GM12801 (cell line): ENCODE results near the gene EHD1.

Experiments used
- TF ChIP-seq, protein P1 (sequence below): IDR thresholded peaks from one replicate; pipeline ENCODE4 v1.5.1; 2011; ENCODE audit warnings: control low read depth; ENCODE audit not compliant: insufficient read length; ENCODE audit errors: extremely low read depth

EHD1 gene

DNA sequence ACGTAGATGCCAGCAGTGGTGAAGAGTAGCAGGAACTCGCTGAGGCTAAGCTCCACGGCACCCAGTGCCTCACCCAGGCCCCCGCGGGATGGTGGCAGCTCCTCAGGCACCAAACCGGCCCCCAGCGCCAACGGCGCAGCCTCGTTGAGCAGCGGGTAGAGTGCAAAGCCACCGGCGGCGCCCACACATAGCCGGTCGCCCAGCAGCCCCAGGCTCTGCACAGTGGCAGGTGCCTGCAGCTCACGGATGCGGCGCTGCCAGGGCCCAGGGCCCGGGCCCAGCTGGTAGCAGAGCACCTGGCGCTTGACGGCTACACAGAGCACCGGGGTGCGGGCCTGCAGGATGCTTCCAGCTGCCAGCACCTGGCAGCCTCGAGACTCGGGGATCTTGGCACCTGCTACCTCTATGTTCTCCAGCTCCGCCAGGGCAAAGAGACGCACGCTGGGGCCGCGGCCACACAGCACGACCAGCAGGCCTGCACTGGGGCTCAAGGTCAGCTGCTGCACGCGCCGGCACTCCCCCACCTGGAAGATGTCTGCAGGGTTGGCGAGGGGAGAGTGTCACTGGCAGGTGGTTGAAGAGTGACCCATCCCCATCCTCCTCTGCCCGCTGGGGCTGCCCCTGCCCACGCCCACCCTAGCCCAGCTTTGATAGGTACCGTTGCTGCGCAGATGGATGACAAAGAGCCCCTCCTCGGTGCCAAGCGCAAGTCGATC, 48.7 kb downstream of the EHD1 start:
- TF ChIP-seq, protein P1, sequence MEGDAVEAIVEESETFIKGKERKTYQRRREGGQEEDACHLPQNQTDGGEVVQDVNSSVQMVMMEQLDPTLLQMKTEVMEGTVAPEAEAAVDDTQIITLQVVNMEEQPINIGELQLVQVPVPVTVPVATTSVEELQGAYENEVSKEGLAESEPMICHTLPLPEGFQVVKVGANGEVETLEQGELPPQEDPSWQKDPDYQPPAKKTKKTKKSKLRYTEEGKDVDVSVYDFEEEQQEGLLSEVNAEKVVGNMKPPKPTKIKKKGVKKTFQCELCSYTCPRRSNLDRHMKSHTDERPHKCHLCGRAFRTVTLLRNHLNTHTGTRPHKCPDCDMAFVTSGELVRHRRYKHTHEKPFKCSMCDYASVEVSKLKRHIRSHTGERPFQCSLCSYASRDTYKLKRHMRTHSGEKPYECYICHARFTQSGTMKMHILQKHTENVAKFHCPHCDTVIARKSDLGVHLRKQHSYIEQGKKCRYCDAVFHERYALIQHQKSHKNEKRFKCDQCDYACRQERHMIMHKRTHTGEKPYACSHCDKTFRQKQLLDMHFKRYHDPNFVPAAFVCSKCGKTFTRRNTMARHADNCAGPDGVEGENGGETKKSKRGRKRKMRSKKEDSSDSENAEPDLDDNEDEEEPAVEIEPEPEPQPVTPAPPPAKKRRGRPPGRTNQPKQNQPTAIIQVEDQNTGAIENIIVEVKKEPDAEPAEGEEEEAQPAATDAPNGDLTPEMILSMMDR: no peak

DNA sequence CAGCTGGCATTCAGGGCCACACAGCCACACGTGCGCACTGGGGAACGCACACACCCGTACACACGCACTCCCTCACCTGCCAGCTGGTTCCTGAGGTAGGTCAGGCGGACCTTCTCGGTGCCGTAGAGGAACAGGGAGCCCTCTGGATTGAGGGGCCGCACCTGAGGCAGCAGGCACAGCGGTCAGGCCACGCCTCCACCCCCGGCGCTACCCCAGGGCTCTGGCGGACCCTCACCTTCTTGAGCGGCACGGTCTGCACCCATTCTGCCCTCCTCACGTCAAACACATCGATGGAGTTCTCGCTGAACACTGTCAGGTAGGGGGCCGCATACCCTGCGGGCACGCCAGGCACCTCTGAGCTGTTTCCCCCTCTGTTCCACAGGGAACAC, 51.0 kb downstream of the EHD1 start:
- TF ChIP-seq, protein P1: no peak

DNA sequence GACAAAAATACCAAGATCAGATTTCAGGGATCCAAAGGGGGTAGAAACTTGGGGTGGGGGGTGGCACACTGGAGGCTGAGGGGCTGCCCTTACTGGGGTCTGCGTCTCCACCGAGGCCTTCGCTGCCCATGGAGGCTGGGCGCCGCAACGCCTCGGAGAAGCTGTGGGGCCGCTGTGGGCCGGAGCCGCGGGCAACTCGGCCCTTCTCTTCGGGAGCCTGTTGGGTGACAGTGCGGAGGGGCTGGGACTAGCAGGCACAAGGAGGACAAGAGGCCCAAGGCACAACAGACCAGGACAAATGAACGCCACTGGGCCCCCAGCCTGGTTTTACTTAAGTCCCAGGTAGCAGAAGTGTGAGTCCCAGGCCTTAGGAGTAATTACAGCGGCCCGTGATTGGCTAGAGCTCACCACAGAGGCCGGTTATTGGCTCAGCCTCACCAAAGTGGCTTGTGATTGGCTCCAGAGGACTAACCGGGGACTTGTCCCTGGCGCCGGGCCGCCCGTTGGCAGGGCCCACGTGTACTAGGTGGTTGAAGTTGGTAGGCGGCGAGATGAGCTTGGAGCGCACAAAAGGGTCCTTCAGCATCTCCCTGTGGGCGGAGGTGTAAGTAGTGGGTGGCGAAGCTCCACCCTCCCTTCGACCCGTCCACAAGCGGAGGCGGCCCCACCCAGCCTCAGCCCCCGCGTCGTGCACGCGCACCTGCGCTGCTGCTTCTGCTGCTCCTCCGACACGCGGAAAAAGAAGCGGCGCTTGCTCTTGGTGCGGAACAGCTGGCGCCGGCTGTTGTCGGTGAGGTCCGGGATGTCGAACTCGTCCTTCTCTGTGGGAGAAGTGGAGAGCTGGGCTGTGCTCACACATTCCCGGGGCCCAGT, 51.6 kb downstream of the EHD1 start:
- TF ChIP-seq, protein P1: no peak

DNA sequence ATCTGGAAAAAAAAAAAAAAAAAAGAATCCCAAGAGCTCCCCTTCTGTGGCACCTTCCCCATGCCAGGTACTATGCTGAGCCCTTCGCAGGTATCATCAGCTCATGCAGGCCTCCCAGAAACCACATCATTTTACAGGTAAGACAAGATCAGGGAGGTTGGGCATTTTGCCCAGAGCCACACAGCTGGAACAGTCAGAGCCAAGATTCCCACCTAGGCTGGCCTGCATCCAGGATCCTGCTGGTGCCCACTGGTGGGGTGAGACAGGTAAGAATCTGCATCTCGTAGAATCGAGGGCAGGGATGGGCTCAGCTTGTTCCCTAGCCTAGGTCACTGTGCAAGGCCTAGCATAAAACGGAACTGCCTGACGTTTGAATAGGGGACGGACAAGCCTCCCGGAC, 52.4 kb downstream of the EHD1 start:
- TF ChIP-seq, protein P1: no peak

DNA sequence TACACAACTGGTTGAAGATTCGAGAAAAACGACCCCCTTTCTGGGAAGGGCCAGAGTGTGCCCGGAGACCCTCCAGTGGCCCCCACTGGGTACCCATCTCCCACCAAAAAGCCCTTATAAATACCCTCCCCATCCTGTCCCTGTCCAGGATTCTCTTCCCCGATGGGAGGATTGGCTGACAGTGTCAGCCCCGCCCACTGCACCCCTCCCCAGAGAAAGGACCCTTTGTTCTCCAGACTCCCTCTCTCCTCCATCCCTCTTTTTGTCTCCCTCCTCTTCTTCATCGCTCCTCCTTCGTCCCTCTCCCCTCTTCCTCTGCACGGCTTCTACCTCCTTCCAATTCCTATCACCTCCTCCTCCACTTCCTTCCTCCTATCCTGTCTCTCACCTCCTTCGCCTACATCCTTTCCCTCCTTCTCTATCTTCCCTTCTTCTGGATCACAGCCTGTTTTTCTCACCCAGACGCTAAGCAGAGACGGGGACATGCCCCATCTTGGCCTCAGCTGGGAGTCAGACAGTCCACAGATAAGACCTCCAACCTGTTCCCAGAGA, 54.8 kb downstream of the EHD1 start:
- TF ChIP-seq, protein P1: no peak

DNA sequence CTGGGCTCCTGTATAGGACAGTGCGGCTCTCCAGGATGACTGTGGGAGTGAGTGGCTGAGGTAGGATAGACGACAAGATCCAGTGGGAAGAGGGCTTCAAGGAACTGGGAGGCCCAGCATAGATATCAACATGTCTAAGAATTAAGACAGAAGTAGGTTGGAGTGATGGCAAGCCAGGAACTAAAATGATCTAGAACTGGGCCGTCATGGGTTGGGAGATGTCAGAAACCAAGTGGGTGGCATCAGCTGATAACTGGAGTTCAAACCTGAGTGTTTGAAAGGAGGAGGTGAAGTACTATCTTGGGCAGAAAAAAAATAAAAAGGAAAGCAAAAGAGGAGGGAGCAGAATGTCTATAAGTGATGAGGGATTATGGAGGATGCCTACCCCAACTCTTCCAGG, 60.9 kb downstream of the EHD1 start:
- TF ChIP-seq, protein P1: no peak

DNA sequence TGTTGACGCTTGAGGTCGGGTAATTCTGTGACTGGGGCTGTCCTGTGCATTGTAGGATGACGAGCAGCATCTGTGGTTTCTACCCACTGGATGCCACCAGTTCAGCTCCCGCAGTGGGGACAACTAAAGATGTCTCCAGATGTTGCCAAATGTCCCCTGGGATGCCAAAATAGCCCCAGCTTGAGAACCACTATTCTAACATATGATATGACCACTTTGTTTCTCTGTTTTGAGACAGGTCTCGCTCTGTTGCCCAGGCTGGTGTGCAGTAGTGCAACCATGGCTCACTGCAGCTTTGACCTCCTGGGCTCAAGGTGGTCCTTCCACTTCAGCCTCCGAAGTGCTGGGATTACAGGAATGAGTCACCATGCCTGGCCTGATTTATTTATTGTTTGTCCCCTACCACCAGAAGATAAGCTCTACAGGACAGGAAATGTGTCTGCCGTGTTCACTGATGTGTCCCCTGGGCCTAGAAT, 63.7 kb downstream of the EHD1 start:
- TF ChIP-seq, protein P1: no peak
